Sigmoid colon (tissue), 4 donors: ENCODE measurements around the gene ZNF692.

Source experiments
- POLR2A ChIP-seq, 2 donors: fragments of 450-650 bp; IDR thresholded peaks; one replicate each; pipeline ENCODE4 v1.6.1; 2016; ENCODE audit warnings: antibody characterized with exemption in 2 of 2, mild to moderate bottlenecking in 2 of 2, moderate library complexity in 2 of 2
- POLR2AphosphoS5 ChIP-seq, 4 donors: sonication (generic); formaldehyde crosslinking; IDR thresholded peaks; one replicate each; pipeline ENCODE4 v1.6.1; 2017; ENCODE audit warnings: antibody characterized with exemption in 4 of 4
- TF ChIP-seq, protein P1 (sequence below), 4 experiments: fragments of 450-650 bp in 3 of 4; fragments of 200-600 bp in 1 of 4; IDR thresholded peaks; one replicate each; pipeline ENCODE4 v1.5.1; 2016 to 2019; ENCODE audit warnings: antibody characterized with exemption in 4 of 4, mild to moderate bottlenecking in 3 of 4, moderate library complexity in 2 of 4

DNA sequence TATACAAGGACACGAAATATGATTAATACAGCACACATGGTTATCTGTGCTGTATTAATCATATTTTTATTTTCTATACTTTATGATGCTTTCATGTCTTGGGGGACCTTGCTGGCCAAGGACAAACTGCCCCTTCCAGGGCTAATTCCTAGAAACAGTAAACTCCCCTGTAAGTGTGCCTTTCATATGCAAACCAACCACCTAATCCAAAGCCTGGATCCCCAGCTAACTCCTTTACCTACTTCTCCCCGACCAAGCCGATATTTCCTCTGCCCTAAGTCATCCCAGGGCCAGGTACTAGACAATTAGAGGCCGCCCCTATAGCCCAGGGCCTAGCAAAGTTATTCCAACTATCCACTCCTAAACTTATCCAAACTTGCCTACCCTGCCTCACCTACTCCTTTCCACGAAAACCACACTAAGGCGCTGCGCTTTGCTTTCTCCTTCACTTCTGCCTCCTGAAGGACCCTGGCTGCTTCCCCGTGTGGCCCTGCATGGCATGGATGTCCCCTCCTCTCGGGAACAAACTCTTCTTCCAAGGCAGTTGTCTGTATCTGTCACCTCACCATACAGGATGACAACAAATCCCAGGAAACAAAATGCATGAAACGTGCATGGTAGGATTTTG, 43.4 kb downstream of the ZNF692 start:
- TF ChIP-seq, protein P1, sequence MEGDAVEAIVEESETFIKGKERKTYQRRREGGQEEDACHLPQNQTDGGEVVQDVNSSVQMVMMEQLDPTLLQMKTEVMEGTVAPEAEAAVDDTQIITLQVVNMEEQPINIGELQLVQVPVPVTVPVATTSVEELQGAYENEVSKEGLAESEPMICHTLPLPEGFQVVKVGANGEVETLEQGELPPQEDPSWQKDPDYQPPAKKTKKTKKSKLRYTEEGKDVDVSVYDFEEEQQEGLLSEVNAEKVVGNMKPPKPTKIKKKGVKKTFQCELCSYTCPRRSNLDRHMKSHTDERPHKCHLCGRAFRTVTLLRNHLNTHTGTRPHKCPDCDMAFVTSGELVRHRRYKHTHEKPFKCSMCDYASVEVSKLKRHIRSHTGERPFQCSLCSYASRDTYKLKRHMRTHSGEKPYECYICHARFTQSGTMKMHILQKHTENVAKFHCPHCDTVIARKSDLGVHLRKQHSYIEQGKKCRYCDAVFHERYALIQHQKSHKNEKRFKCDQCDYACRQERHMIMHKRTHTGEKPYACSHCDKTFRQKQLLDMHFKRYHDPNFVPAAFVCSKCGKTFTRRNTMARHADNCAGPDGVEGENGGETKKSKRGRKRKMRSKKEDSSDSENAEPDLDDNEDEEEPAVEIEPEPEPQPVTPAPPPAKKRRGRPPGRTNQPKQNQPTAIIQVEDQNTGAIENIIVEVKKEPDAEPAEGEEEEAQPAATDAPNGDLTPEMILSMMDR (IDR thresholded peaks at IDR 0.05): no peak
- no peak for TF ChIP-seq POLR2AphosphoS5 (IDR thresholded peaks at IDR 0.05)
- TF ChIP-seq POLR2A (IDR thresholded peaks at IDR 0.05): no peak
